Liver (tissue), 9 donors: ENCODE data around the gene GIMAP2. TPM values are rescaled to one million over a fixed set of nuclear protein-coding genes. Genes with fewer than 3 reads are reported as not detected.

Experiments used
- DNase-seq: peaks from one replicate; pipeline ENCODE4 v3.0.0-alpha.2; 2017; ENCODE audit warnings: low spot score
- H3K27ac ChIP-seq, 2 donors: one replicate each; pipeline ENCODE4 v1.7.0; 2013; ENCODE audit warnings: inconsistent platforms in 2 of 2, low read length in 2 of 2, control low read depth in 1 of 2, low read depth in 1 of 2, mild to moderate bottlenecking in 1 of 2
- H3K27me3 ChIP-seq, 4 donors: one replicate each; pipeline versions ENCODE4 v1.6.1 to v1.7.0; 2013; ENCODE audit warnings: low read length in 3 of 4, inconsistent platforms in 1 of 4, mild to moderate bottlenecking in 1 of 4, moderate library complexity in 1 of 4; ENCODE audit not compliant: control insufficient read depth in 4 of 4, insufficient read depth in 4 of 4
- H3K36me3 ChIP-seq, 4 donors: one replicate each; pipeline versions ENCODE4 v1.6.1 to v1.7.0; 2013; ENCODE audit warnings: low read length in 3 of 4, mild to moderate bottlenecking in 3 of 4, low read depth in 1 of 4, moderate library complexity in 1 of 4; ENCODE audit not compliant: control insufficient read depth in 4 of 4, insufficient read depth in 3 of 4
- H3K4me1 ChIP-seq, 4 donors: one replicate each; pipeline versions ENCODE4 v1.6.1 to v1.7.0; 2013; ENCODE audit warnings: low read length in 3 of 4, mild to moderate bottlenecking in 3 of 4, moderate library complexity in 1 of 4; ENCODE audit not compliant: control insufficient read depth in 4 of 4, insufficient read depth in 4 of 4
- H3K4me3 ChIP-seq, 3 donors: one replicate each; pipeline versions ENCODE4 v1.6.1 to v1.7.0; 2013; ENCODE audit warnings: low read length in 3 of 3, control low read depth in 1 of 3, low read depth in 1 of 3, mild to moderate bottlenecking in 1 of 3
- H3K9ac ChIP-seq, 2 donors: one replicate each; pipeline ENCODE4 v1.7.0; 2013; ENCODE audit warnings: low read length in 2 of 2, mild to moderate bottlenecking in 2 of 2, moderate library complexity in 2 of 2, control low read depth in 1 of 2, low read depth in 1 of 2
- H3K9me3 ChIP-seq, 4 donors: one replicate each; pipeline versions ENCODE4 v1.6.1 to v1.7.0; 2013; ENCODE audit warnings: low read length in 3 of 4; ENCODE audit not compliant: control insufficient read depth in 4 of 4
- ATF3 ChIP-seq: IDR thresholded peaks from 2 replicates; pipeline ENCODE4 v1.6.1; 2016; ENCODE audit warnings: antibody characterized with exemption
- CTCF ChIP-seq: fragments of 150-350 bp; IDR thresholded peaks from 2 replicates; pipeline ENCODE4 v1.5.1; 2017; ENCODE audit warnings: improper control_type of control experiment, low read depth, low read length; ENCODE audit not compliant: missing input control
- EGR1 ChIP-seq, 2 donors: IDR thresholded peaks; 2 replicates each; pipeline ENCODE4 v1.6.1; 2016 to 2018; ENCODE audit warnings: antibody characterized with exemption in 2 of 2, low read depth in 2 of 2
- FOXA1 ChIP-seq: IDR thresholded peaks from 2 replicates; pipeline ENCODE4 v1.6.1; 2016; ENCODE audit warnings: antibody characterized with exemption
- FOXA2 ChIP-seq: IDR thresholded peaks from 2 replicates; pipeline ENCODE4 v1.6.1; 2016; ENCODE audit warnings: antibody characterized with exemption
- GABPA ChIP-seq, 2 donors: IDR thresholded peaks in 1 of 2; conservative IDR thresholded peaks in 1 of 2; 2 replicates each; pipeline ENCODE4 v1.6.1; 2016; ENCODE audit warnings: antibody characterized with exemption in 2 of 2, mild to moderate bottlenecking in 1 of 2, moderate library complexity in 1 of 2
- HNF4A ChIP-seq, 2 donors: conservative IDR thresholded peaks; 2 replicates each; pipeline ENCODE4 v1.6.1; 2016; ENCODE audit warnings: antibody characterized with exemption in 2 of 2, mild to moderate bottlenecking in 2 of 2
- HNF4G ChIP-seq: IDR thresholded peaks from 2 replicates; pipeline ENCODE4 v1.6.1; 2016; ENCODE audit warnings: antibody characterized with exemption
- JUND ChIP-seq, 2 donors: IDR thresholded peaks; 2 replicates each; pipeline ENCODE4 v1.6.1; 2016; ENCODE audit warnings: antibody characterized with exemption in 2 of 2
- MAX ChIP-seq: IDR thresholded peaks from 2 replicates; pipeline ENCODE4 v1.6.1; 2016; ENCODE audit warnings: antibody characterized with exemption
- NR2F2 ChIP-seq: IDR thresholded peaks from 2 replicates; pipeline ENCODE4 v1.6.1; 2016; ENCODE audit warnings: antibody characterized with exemption
- RAD21 ChIP-seq, 2 donors: IDR thresholded peaks; 2 replicates each; pipeline ENCODE4 v1.6.1; 2016; ENCODE audit warnings: antibody characterized with exemption in 2 of 2, mild to moderate bottlenecking in 2 of 2
- REST ChIP-seq: IDR thresholded peaks from 2 replicates; pipeline ENCODE4 v1.6.1; 2016; ENCODE audit warnings: antibody characterized with exemption, mild to moderate bottlenecking
- RXRA ChIP-seq, 2 donors: IDR thresholded peaks; 2 replicates each; pipeline ENCODE4 v1.6.1; 2017 to 2018; ENCODE audit warnings: antibody characterized with exemption in 2 of 2, mild to moderate bottlenecking in 1 of 2
- SP1 ChIP-seq: IDR thresholded peaks from 2 replicates; pipeline ENCODE4 v1.6.1; 2018; ENCODE audit warnings: antibody characterized with exemption, mild to moderate bottlenecking
- TAF1 ChIP-seq: conservative IDR thresholded peaks from 2 replicates; pipeline ENCODE4 v1.6.1; 2016; ENCODE audit warnings: antibody characterized with exemption, mild to moderate bottlenecking
- YY1 ChIP-seq: IDR thresholded peaks from 2 replicates; pipeline ENCODE4 v1.6.1; 2016; ENCODE audit warnings: antibody characterized with exemption, mild to moderate bottlenecking
- ZBTB33 ChIP-seq: IDR thresholded peaks from 2 replicates; pipeline ENCODE4 v1.6.1; 2016; ENCODE audit warnings: antibody characterized with exemption
- WGBS: extraction: QIAGEN DNeasy Blood & Tissue Kit; methylation state at CpG from one replicate; pipeline ENCODE4 v1.1.7; 2013; 5-methylcytosine and 5-hydroxymethylcytosine counted together
- polyA plus RNA-seq, 2 donors: library from polyadenylated mRNA; stranded (reverse) in 1 of 2; unstranded in 1 of 2; fragments of 200-250 nt in 1 of 2; fragments of >200 nt in 1 of 2; fragmentation: Nextera tagmentation in 1 of 2; extraction: Ambion mirVana in 1 of 2; gene quantifications; one replicate each; pipeline versions ENCODE4 v1.2.1 to v1.2.3, GENCODE V29; 2013 to 2015
- total RNA-seq, 2 donors: library from RNA; depleted of rRNA; stranded (reverse); fragments of >200 nt; gene quantifications; one replicate each; pipeline ENCODE4 v1.2.3, GENCODE V29; 2014
- donor health status: healthy.
- donor health status: healthy.
- donor health status: healthy.
- donor health status: healthy.
- donor health status: healthy.

GIMAP2 gene
- total and polyA plus RNA-seq, 4 donors, result 4.9 to 9.2 (median 6.0) TPM

GRCh38 chr7:150666412-150666811 is 19.1 kb upstream of the GIMAP2 start:
- Histone ChIP-seq H3K9me3 (no peaks in the 10 kb centered on the region), H3K4me3 (no peak overlapping the region), H3K4me1 (no peaks in the 10 kb centered on the region), H3K27ac (no peak overlapping the region), H3K36me3 (no peaks in the 10 kb centered on the region), H3K27me3 (no peaks in the 10 kb centered on the region), H3K9ac (peak overlapping the region in 1 of 2 donors; percentile 14)
- DNase-seq, result no peak
- no peak for TF ChIP-seq RAD21 (IDR thresholded peaks at IDR 0.05)
- TF ChIP-seq MAX, result no peak
- no peak for TF ChIP-seq GABPA (IDR thresholded peaks at IDR 0.05 in 1 of 2, conservative IDR thresholded peaks at IDR 0.05 in 1 of 2)
- no peak for TF ChIP-seq RXRA (IDR thresholded peaks at IDR 0.05)
- no peak for TF ChIP-seq CTCF
- no peak for TF ChIP-seq REST
- no peak for TF ChIP-seq TAF1
- no peak for TF ChIP-seq ATF3
- no peak for TF ChIP-seq SP1
- no peak for TF ChIP-seq EGR1 (IDR thresholded peaks at IDR 0.05; ENCODE audit: low read depth in 2 of 2)
- no peak for TF ChIP-seq FOXA1
- no peak for TF ChIP-seq ZBTB33
- no peak for TF ChIP-seq YY1
- TF ChIP-seq HNF4A (conservative IDR thresholded peaks at IDR 0.05), result no peak
- no peak for TF ChIP-seq NR2F2
- no peak for TF ChIP-seq HNF4G
- no peak for TF ChIP-seq FOXA2
- no peak for TF ChIP-seq JUND (IDR thresholded peaks at IDR 0.05)

GRCh38 chr7:150668472-150668911 is 17.0 kb upstream of the GIMAP2 start:
- Histone ChIP-seq H3K9me3 (no peaks in the 10 kb centered on the region), H3K4me1 (no peaks in the 10 kb centered on the region), H3K9ac (no peak overlapping the region), H3K36me3 (no peaks in the 10 kb centered on the region), H3K4me3 (no peak overlapping the region), H3K27me3 (no peaks in the 10 kb centered on the region), H3K27ac (no peak overlapping the region)
- TF ChIP-seq REST (no peak), RAD21 (IDR thresholded peaks at IDR 0.05) (peak in 1 of 2 donors; percentile 14), MAX (no peak), JUND (IDR thresholded peaks at IDR 0.05) (no peak), ATF3 (no peak), TAF1 (no peak)
- DNase-seq, result no peak
- 72% methylated on average over 1 of the region's 1 CpG for WGBS
